Putamen (tissue), 1 donor: ENCODE measurements around the gene MACC1.
"Not testable (repeated sequence)": the region's sequence is repeated elsewhere in the genome, so short reads cannot be mapped to it uniquely, and the experiment has no call there.

Experiments used
- DNase-seq: peaks from one replicate; pipeline ENCODE4 v3.0.0-alpha.2; 2016; ENCODE audit warnings: low spot score

Gene MACC1

DNA sequence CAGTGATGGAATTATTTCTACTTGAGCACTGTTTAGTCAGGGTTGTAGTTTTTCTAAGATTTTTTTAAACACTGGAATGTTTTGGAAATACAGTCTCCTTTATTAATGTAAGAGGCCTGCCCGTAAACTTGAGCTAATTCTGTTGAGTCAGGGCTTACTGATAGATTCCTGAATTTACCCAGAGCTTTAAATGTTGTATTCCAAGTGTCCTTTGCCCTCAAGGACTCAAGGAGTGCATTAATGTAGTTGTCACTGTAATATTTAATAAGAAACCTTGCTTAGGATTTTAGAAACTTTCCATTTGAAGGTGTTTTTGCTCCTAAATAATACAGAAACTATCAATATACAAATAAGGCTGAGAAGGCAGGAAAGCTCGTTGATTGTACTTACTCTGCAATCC lies 89.2 kb downstream of the MACC1 start:
- no peak for DNase-seq

DNA sequence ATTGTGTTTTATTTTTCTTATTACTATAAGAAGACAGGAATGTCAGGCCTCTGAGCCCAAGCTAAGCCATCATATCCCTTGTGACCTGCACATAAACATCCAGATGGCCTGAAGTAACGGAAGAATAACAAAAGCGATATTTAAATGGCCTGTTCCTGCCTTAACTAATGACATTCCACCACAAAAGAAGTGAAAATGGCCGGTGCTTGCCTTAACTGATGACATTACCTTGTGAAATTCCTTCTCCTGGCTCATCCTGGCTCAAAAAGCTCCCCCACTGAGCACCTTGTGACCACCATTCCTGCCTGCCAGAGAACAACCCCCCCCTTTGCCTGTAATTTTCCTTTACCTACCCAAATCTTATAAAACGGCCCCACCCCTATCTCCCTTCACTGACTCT lies 91.1 kb downstream of the MACC1 start:
- DNase-seq: not testable (repeated sequence)

DNA sequence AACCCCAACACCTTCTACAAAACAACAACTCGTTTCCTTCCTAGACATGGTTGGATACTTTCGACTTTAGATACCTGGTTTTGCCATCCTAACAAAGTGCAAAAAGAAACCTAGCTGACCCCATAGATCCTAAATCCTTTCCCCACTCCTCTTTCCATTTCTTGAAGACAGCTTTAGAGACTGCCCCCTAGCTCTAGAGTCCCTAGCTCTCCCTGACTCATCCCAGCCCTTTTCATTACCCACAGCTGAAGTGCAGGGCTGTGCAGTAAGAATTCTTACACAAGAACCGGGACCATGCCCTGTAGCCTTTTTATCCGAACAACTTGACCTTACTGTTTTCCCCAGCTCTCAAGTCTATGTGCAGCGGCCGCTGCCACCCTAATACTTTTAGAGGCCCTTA lies 93.1 kb downstream of the MACC1 start:
- not testable (repeated sequence) for DNase-seq

DNA sequence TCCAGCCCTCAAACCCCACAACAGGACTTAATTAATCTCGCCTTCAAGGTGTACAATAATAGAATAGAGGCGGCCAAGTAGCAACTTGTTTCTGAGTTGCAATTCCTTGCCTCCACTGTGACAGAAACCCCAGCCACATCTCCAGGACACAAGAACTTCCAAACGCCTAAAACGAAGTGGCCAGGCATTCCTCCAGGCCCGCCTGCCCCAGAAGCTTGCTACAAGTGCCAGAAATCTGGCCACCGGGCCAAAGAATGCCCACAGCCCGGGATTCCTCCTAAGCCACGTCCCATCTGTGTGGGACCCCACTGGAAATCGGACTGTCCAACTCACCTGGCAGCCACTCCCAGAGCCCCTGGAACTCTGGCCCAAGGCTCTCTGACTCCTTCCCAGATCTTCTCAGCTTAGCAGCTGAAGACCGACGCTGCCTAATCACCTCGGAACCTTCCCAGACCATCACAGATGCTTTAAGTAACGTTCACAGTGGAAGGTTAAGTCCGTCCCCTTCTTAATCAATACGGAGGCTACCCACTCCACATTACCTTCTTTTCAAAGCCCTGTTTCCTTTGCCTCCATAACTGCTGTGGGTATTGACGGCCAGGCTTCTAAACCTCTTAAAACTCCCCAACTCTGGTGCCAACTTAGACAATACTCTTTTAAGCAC lies 94.4 kb downstream of the MACC1 start:
- DNase-seq: not testable (repeated sequence)

DNA sequence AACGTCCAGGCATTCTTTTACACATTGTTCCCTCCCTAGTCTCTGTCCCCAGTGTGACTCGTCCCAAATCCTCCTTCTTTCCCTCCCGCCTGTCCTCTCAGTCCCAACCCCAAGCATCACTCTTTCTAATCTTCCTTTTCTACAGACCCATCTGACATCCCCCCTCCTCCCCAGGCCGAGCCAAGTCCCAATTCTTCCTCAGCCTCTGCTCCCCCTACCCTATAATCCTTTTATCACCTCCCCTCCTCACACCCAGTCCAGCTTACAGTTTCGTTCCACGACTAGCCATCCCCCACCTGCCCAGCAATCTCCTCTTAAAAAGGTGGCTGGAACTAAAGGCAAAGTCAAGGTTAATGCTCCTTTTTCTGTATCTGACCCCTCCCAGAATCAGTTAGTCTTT lies 95.1 kb downstream of the MACC1 start:
- no peak for DNase-seq

DNA sequence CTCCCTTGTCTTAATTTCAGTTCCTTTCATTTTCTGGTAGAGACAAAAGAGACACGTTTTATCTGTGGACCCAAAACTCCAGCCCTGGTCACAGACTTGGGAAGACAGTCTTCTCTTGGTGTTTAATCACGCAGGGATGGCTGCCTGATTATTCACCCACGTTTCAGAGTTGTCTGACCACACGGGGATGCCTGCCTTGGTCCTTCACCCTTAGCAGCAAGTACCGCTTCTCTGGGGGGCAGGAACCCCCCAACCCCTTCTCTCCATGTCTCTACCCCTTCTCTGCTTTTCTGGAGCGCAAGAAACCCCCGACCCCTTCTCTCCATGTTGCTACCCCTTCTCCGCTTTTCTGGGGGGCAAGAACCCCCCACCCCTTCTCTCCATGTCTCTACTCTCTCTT lies 95.8 kb downstream of the MACC1 start:
- DNase-seq: no peak

DNA sequence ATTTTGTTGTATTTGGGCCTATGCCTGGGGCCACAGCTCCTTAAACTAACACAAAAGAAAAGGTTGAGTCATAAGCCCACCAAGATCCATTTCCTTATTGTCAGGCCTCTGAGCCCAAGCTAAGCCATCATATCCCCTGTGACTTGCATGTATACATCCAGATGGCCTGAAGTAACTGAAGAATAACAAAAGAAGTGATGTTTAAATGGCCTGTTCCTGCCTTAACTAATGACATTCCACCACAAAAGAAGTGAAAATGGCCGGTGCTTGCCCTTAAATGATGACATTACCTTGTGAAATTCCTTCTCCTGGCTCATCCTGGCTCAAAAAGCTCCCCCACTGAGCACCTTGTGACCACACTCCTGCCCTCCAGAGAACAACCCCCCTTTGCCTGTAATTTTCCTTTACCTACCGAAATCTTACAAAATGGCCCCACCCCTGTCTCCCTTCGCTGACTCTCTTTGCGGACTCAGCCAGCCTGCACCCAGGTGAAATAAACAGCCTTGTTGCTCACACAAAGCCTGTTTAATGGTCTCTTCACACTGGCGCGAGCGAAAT lies 96.5 kb downstream of the MACC1 start:
- DNase-seq: not testable (repeated sequence)

DNA sequence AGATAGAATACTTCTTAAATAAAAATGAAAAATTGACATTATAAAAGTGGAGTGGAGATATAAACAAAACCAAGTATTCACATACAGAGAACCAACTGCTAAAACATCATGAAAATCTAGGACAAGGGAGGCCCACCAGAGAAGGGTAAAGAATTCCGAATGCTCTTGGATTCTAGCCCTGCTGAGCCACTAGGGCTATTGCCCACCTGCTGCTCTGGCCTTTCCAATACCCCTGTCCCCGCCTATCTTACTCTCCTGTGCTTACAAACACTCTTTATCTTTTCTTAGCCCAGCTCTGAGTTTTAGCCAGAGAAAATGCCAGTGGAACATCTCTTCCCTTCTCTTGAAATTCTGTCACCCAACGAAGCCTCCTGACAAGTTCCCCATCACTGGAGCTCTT lies 100.3 kb downstream of the MACC1 start:
- no peak for DNase-seq

DNA sequence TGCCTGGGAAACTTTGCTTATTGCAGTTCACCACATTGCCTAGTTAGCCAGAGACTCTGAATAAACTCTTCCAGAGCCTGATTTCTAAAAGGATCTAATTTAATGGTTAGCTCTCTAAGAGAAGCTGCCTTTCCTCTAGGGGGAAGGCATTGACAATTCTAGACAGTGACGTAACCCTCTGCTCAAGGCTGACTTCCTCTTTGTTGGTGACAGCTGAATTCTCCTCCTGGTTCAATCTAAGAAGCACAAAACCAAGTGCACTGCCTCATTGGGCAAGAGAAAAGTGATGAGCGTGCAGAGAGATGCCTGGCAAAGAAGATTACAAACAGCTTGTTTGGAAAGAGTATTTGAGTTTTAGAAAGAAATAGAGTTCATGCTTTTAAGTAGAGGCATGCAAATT lies 102.7 kb downstream of the MACC1 start:
- DNase-seq: peak; percentile 34

DNA sequence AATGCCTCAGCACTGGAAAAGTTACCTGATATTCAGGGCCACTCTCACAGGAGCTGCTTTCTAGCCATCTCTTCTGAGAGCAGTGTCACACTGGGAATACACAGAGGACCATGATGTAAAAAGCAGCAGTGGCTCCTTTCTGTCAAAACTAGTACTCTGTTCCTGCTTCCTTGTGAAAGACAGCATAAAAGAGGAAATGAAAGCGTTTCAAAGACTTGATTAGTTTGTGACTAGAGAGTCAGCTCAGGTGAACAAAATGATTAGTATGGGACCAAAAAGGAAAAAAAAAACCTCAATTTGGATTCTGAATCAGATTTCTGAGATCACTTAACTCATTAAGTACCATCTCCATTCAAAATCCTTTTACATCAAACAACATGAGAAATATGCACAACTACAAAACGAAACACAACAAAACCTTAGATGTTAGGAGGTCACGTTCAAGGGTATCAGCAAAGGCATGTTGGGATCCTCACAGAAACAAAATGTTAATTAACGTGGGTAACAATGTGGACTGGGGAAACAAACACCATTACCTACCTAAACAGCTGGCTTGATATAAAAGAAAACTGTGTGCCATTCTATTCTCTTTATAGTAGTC lies 103.7 kb downstream of the MACC1 start:
- DNase-seq: no peak

DNA sequence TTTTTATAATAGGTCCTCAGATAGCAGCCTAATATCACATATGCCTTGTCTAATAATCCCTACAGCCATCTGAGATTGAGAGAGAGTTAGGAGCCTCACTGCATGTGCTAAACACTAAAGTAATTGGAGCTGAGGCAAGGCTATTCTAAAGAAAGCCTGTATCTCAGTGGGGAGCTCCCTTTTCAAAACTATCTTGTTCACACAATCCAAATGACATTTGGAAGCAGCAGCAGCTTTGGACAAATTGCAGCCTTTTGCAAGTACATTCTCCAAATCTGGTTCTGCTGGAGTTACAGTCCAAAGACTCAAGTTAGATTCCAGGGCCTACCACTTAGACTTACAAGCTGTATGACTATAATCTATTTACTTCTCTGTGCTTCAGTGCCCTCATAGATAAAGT lies 104.5 kb downstream of the MACC1 start:
- DNase-seq: no peak

DNA sequence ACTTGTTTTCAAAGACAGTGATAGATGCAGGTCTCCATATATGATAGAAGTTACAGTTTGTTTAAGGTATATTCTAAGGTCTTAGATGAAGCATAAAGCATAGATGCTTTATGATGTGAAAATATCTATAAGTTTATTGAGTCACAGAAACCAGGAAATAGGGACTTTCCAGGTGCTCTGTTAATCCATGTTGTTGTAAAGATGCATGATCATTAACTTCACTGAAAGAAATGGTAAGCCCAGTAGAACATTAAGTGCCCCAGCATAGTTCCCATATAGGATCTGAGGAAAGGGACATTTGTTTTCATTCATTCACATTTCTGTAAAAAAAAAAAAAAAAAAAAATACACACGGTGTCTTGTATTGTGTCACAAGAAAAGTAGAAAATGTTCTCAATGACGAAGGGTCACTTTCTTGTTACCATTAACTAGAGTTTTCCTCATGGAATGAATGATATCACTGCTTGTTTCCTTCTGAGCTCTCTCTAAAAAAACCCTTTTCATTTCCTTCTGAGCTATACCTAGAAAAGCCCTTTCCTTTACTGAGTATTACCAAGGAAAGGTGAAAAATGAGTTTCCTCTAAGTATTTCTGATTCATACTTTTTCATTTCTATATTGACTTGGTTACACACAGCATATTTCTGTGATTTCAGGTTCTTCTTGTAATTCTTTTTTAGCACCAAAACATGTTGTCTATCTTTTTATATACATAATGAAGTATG lies 105.2 kb downstream of the MACC1 start:
- DNase-seq: no peak

DNA sequence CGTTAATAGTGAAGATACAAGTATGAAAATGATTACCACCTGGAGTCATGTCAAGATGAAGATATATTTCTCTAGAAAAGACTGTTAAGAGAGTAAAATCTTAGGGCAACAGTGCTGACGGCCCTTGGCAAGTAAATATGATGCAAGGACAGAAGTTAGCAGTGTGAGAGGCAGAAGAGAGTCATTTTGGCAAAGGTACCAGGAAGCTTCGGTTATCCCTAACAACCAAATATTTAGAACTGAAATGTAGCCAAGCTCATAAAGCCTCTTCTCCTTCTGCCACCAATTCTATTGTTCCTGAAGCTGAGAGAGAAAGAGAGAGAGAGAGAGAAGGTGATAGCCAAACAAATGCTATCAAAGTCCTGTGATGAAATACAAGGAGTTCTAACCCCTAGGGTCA lies 109.6 kb downstream of the MACC1 start:
- no peak for DNase-seq

DNA sequence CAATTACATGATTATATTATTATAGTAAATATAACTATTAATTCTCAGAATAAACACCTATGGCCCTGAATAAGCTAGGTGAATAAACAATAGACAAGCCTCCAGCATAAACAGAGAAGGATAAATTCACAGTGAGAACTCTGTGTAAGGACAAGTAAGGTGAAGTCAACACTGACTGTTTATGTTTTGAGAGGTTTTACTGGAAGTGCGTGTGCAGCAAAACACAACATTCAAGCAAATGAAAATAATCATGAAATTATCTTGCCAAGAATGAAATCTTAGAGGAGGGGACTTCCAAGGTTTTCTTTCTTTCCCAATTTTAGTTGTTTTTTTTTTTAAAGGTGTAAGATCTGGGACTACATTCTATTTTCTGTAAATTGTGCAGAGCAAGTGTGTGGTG lies 112.5 kb downstream of the MACC1 start:
- no peak for DNase-seq

DNA sequence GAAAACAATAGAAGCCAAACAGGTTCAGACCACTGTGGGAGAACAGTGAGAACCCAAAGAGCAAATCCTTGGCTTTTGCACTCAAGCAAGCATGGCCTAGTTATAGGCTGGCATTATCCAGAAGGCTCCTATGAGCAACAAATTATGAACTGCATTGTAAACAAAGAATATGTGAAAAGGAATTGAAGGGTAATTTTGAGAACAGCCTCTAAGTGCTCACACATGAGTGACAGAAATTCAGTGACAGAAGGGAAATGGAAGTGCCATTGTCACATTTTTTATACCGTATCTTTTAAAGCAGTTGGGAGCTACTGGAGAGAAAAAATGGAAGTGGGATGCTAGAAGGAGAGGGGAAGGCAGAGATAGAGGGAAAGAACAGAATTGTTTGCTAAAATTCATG lies 114.2 kb downstream of the MACC1 start:
- no peak for DNase-seq

DNA sequence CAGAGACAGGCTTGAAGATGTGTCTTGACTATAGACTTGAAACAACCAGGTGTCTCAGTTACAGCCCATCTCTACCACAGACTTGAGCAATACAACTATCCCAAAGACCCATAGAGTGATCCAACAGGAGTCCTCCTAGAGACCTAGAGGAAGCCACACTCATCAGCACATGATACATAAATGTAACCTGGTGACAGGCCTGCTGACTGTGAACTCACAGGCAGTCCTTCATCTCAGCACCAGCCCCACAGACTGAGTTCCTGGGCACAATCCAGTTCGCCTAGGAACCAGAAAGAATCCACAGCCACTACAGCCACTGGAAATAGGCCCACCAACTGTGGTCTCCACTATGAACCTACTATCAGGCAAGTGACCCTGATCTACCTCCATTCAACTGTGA lies 121.3 kb downstream of the MACC1 start:
- DNase-seq: no peak

DNA sequence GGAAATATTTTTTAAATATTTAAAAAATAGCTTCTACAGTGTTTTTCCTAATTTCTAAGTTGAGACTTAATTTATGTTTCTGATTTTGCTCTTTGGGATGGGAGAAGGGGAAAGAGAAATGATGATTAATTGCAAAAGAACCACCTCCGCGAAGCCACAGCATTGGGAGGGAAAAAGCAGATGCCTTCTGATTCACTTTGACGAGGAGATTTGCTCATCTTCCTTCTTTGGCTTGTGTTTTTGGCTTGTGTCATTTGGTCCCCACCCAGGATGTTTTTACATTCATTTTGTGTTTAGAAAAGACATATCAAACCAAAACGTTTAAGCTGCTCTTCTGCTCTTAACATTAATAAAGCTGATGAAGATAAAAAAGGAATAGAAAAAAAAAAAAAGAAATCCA lies 121.7 kb downstream of the MACC1 start:
- DNase-seq: no peak

DNA sequence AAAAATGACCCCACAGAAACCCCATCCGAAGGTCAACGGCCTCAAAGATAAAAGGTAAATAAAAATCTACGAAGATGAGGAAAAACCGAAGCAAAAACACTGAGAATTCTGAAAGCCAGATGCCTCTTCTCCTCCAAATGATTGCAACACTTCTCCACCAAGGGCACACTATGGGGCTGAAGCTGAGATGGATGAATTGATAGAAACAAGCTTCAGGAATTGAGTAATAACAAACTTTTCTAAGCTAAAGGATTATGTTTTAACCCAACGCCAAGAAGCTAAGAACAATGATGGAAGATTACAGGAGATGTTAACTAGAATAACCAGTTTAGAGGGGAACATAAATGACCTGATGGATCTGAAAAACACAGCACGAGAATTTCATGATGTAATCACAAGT lies 127.8 kb downstream of the MACC1 start:
- DNase-seq: no peak

DNA sequence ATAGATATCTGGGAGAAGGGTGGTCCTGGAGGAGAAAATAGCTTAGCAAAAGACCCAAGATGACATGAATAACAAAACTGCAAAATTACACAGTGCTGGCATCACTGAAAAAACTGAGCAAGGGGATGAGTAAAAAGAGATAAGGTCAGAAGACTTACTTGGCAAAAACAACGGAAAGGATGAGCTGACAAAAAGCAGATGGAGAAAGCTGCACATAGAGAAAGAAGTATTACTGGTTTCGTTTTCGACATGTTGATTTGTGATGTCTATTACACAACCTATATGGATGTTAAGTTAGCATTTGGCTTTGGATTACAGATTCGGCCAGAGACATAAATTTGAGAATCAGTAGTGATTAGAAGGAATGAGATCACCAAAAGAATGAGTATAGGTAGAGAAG lies 132.1 kb downstream of the MACC1 start:
- no peak for DNase-seq
